HepG2 (cell line): ENCODE results near the gene TSNAXIP1. TPM values are rescaled to one million over a fixed set of nuclear protein-coding genes. Genes with fewer than 3 reads are reported as not detected.

Experiments
- BORCS8-MEF2B ChIP-seq: sonication (generic); formaldehyde crosslinking; IDR thresholded peaks from 2 replicates; pipeline ENCODE4 v1.8.0; 2022; ENCODE audit warnings: mild to moderate bottlenecking, missing genetic modification reagents
- CHCHD3 ChIP-seq: sonication (generic); formaldehyde crosslinking; IDR thresholded peaks from 2 replicates; pipeline ENCODE4 v1.8.0; 2022; ENCODE audit warnings: mild to moderate bottlenecking, missing genetic modification reagents, moderate library complexity
- GABPA ChIP-seq, 2 experiments: IDR thresholded peaks; 2 replicates each; pipeline ENCODE4 v1.6.1; 2011 to 2016; ENCODE audit warnings: low read depth in 2 of 2, low read length in 1 of 2, missing biosample characterization in 1 of 2, missing genetic modification characterization in 1 of 2
- KLF16 ChIP-seq, 2 experiments: sonication (generic) in 1 of 2; formaldehyde crosslinking in 1 of 2; IDR thresholded peaks; 2 replicates each; pipeline versions ENCODE4 v1.6.1 to v1.8.0; 2016 to 2023; ENCODE audit warnings: missing genetic modification reagents in 2 of 2, missing compliant biosample characterization in 1 of 2
- MXD4 ChIP-seq: IDR thresholded peaks from 2 replicates; pipeline ENCODE4 v1.6.1; 2016; ENCODE audit warnings: mild to moderate bottlenecking, missing biosample characterization, missing genetic modification reagents
- MZF1 ChIP-seq: sonication (generic); formaldehyde crosslinking; IDR thresholded peaks from 2 replicates; pipeline ENCODE4 v1.8.1; 2023; ENCODE audit warnings: mild to moderate bottlenecking, missing genetic modification reagents, borderline replicate concordance
- NFE2L2 ChIP-seq: fragments of 150-350 bp; IDR thresholded peaks from 2 replicates; pipeline ENCODE4 v1.6.1; 2014; ENCODE audit warnings: low read length
- SALL2 ChIP-seq: sonication (generic); formaldehyde crosslinking; IDR thresholded peaks from 2 replicates; pipeline ENCODE4 v1.8.1; 2023; ENCODE audit warnings: mild to moderate bottlenecking, missing genetic modification reagents, inconsistent platforms
- SMAD3 ChIP-seq: sonication (generic); formaldehyde crosslinking; IDR thresholded peaks from 2 replicates; pipeline ENCODE4 v1.4.0; 2020; ENCODE audit warnings: missing genetic modification reagents
- SNAI1 ChIP-seq: sonication (generic); formaldehyde crosslinking; IDR thresholded peaks from 2 replicates; pipeline ENCODE4 v1.5.0; 2020; ENCODE audit warnings: mild to moderate bottlenecking, missing genetic modification reagents, borderline replicate concordance
- TCF12 ChIP-seq, 2 experiments: fragments of 450-650 bp in 1 of 2; sonication (generic) in 1 of 2; formaldehyde crosslinking in 1 of 2; IDR thresholded peaks; 2 replicates each; pipeline versions ENCODE4 v1.6.1 to v1.8.0; 2017 to 2022; ENCODE audit warnings: antibody characterized with exemption in 1 of 2, mild to moderate bottlenecking in 1 of 2, missing genetic modification reagents in 1 of 2, moderate library complexity in 1 of 2
- TFAP4 ChIP-seq: sonication (generic); IDR thresholded peaks from 2 replicates; pipeline ENCODE4 v1.6.1; 2016; ENCODE audit warnings: low read depth, borderline replicate concordance
- THAP11 ChIP-seq: IDR thresholded peaks from 2 replicates; pipeline ENCODE4 v1.6.1; 2016; ENCODE audit warnings: missing biosample characterization, missing genetic modification reagents
- ZBTB10 ChIP-seq: sonication (generic); formaldehyde crosslinking; IDR thresholded peaks from 2 replicates; pipeline ENCODE4 v1.4.0; 2020; ENCODE audit warnings: missing genetic modification reagents, borderline replicate concordance
- ZMYM2 ChIP-seq: sonication (generic); formaldehyde crosslinking; IDR thresholded peaks from 2 replicates; pipeline ENCODE4 v1.8.0; 2022; ENCODE audit warnings: mild to moderate bottlenecking, missing genetic modification reagents
- ZMYM4 ChIP-seq: sonication (generic); formaldehyde crosslinking; IDR thresholded peaks from 2 replicates; pipeline ENCODE4 v1.8.1; 2023; ENCODE audit warnings: mild to moderate bottlenecking, missing genetic modification reagents
- ZNF17 ChIP-seq: sonication (generic); formaldehyde crosslinking; IDR thresholded peaks from 2 replicates; pipeline ENCODE4 v1.5.0; 2020; ENCODE audit warnings: mild to moderate bottlenecking, missing genetic modification reagents
- ZNF251 ChIP-seq: sonication (generic); formaldehyde crosslinking; IDR thresholded peaks from 2 replicates; pipeline ENCODE4 v1.9.0; 2021; ENCODE audit warnings: mild to moderate bottlenecking, missing genetic modification reagents
- ZNF280D ChIP-seq: sonication (generic); formaldehyde crosslinking; IDR thresholded peaks from 2 replicates; pipeline ENCODE4 v1.5.1; 2020; ENCODE audit warnings: mild to moderate bottlenecking, missing genetic modification reagents
- ZNF44 ChIP-seq: sonication (generic); formaldehyde crosslinking; IDR thresholded peaks from 2 replicates; pipeline ENCODE4 v1.5.1; 2020; ENCODE audit warnings: mild to moderate bottlenecking, missing genetic modification reagents
- ZNF556 ChIP-seq: sonication (generic); formaldehyde crosslinking; IDR thresholded peaks from 2 replicates; pipeline ENCODE4 v1.4.0; 2020; ENCODE audit warnings: mild to moderate bottlenecking, missing genetic modification reagents, borderline replicate concordance
- ZNF569 ChIP-seq: sonication (generic); formaldehyde crosslinking; IDR thresholded peaks from 2 replicates; pipeline ENCODE4 v1.5.0; 2020; ENCODE audit warnings: mild to moderate bottlenecking, missing genetic modification reagents, moderate library complexity, borderline replicate concordance
- polyA plus RNA-seq, 8 experiments: library from polyadenylated mRNA; depleted of rRNA in 3 of 8; stranded (reverse) in 7 of 8; unstranded in 1 of 8; fragments of >200 nt; fragmentation: Illumina TruSeq in 4 of 8; extraction: Trizol in 4 of 8; gene quantifications; 2 replicates each; pipeline versions ENCODE4 v1.2.1 to v1.2.3, GENCODE V29; 2011 to 2016; ENCODE audit warnings: low read depth in 4 of 8, missing spikeins in 1 of 8, mixed read lengths in 1 of 8; ENCODE audit not compliant: insufficient read depth in 1 of 8
- total RNA-seq, 5 experiments: library from RNA; depleted of rRNA; stranded (reverse); fragments of >200 nt; fragmentation: Illumina TruSeq; extraction: Trizol; gene quantifications; 2 replicates each; pipeline ENCODE4 v1.2.3, GENCODE V29; 2016; ENCODE audit warnings: low read depth in 1 of 5

Gene TSNAXIP1
- total and polyA plus RNA-seq, 2 of the 13 experiments (the other 11 are each of a cell fraction or from before 2014, with no cell fraction given): 0.37 to 0.86 TPM

- TF ChIP-seq TFAP4 (peak; percentile 77; the same call in 1 of the 2 replicates), ZBTB10 (CRISPR knock-in tag) (no peak), ZNF569 (CRISPR knock-in tag) (peak; percentile 86; the same call in 1 of the 2 replicates), ZNF44 (peak; percentile 37; the same call in 1 of the 2 replicates), ZNF17 (CRISPR knock-in tag) (peak; percentile 71; the same call in 1 of the 2 replicates), MZF1 (CRISPR knock-in tag) (peak; percentile 96; the same call in 1 of the 2 replicates), TCF12 (IDR thresholded peaks at IDR 0.05) (no peak), TCF12 (CRISPR knock-in tag; IDR thresholded peaks at IDR 0.05) (no peak), ZMYM4 (CRISPR knock-in tag) (peak; percentile 62; the same call in 1 of the 2 replicates), CHCHD3 (CRISPR knock-in tag) (no peak), THAP11 (CRISPR knock-in tag) (peak; percentile 100), ZNF556 (CRISPR knock-in tag) (peak; percentile 85; the same call in 1 of the 2 replicates), SNAI1 (no peak), GABPA (IDR thresholded peaks at IDR 0.05; ENCODE audit: low read depth, low read length) (no peak), GABPA (CRISPR knock-in tag; IDR thresholded peaks at IDR 0.05; ENCODE audit: low read depth) (peak; percentile 77), KLF16 (CRISPR knock-in tag; IDR thresholded peaks at IDR 0.05) (peak; percentile 30 to 89; a peak in 1 of 4 replicates), SMAD3 (CRISPR knock-in tag) (peak; percentile 53), SALL2 (no peak; the same call in 1 of the 2 replicates), BORCS8-MEF2B (CRISPR knock-in tag) (peak; percentile 95), ZNF251 (CRISPR knock-in tag) (no peak), MXD4 (peak; percentile 83), ZNF280D (CRISPR knock-in tag) (0 out of 2 replicates have a peak, but pooled peaks have one; percentile 82), ZMYM2 (CRISPR knock-in tag) (0 out of 2 replicates have a peak, but pooled peaks have one; percentile 55), NFE2L2 (no peak)
Measured at GRCh38 chr16:67833415-67834241, 26.9 kb downstream of the TSNAXIP1 start (continued).
